HUDEP-2 (cell line): ENCODE measurements around the gene ZNF117.
"Not testable (repeated sequence)": the region's sequence is repeated elsewhere in the genome, so short reads cannot be mapped to it uniquely, and the experiment has no call there.

Experiments
- DNase-seq, 76 experiments: peaks; one replicate each; lab custom pipeline; 2025; ENCODE audit not compliant: unreplicated experiment in 76 of 76; lab: John Stamatoyannopoulos, UW

The ZNF117 gene

DNA sequence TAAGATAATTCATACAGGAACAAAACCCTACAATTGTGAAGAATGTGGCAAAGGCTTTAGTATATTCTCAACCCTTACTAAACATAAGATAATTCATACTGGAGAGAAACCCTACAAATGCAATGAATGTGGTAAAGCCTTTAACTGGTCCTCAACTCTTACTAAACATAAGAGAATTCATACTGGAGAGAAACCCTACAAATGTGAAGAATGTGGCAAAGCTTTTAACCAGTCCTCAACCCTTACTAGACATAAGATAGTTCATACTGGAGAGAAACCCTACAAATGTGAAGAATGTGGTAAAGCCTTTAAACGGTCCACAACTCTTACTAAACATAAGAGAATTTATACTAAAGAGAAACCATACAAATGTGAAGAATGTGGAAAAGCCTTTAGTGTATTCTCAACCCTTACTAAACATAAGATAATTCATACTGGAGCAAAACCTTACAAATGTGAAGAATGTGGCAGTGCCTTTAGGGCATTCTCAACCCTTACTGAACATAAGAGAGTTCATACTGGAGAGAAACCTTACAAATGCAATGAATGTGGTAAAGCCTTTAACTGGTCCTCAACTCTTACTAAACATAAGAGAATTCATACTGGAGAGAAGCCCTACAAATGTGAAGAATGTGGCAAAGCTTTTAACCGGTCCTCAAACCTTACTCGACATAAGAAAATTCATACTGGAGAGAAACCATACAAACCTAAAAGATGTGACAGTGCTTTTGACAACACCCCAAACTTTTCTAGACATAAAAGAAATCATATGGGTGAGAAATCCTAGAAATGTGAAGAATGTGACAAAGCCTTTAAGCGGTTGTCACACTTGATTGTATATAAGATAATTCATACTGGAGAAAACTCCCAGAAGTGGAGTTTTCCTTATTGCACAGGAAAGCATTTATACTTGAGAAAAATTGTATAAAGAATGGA is 62.3 kb downstream of the ZNF117 start:
- DNase-seq, result not testable (repeated sequence)
